ENCODE measurements around the gene IDS.
"Not testable (repeated sequence)": the region's sequence is repeated elsewhere in the genome, so short reads cannot be mapped to it uniquely, and the experiment has no call there.

IDS gene

GRCh38 chrX:149494844-149495565 is 10.1 kb downstream of the IDS start:
- TF ChIP-seq, protein P1, sequence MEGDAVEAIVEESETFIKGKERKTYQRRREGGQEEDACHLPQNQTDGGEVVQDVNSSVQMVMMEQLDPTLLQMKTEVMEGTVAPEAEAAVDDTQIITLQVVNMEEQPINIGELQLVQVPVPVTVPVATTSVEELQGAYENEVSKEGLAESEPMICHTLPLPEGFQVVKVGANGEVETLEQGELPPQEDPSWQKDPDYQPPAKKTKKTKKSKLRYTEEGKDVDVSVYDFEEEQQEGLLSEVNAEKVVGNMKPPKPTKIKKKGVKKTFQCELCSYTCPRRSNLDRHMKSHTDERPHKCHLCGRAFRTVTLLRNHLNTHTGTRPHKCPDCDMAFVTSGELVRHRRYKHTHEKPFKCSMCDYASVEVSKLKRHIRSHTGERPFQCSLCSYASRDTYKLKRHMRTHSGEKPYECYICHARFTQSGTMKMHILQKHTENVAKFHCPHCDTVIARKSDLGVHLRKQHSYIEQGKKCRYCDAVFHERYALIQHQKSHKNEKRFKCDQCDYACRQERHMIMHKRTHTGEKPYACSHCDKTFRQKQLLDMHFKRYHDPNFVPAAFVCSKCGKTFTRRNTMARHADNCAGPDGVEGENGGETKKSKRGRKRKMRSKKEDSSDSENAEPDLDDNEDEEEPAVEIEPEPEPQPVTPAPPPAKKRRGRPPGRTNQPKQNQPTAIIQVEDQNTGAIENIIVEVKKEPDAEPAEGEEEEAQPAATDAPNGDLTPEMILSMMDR (IDR thresholded peaks at IDR 0.05; ENCODE audit: low read depth, low read length, missing control alignments), result no peak
- no peak for DNase-seq (ENCODE audit: low read depth)
- no peak overlapping the region for H3K4me3 ChIP-seq (ENCODE audit: low read depth, low read length)

- TF ChIP-seq, protein P1 (IDR thresholded peaks at IDR 0.05; ENCODE audit: low read depth, low read length, missing control alignments), result peak; percentile 5
- H3K4me3 ChIP-seq (ENCODE audit: low read depth, low read length), result no peak overlapping the region
- DNase-seq (ENCODE audit: low read depth), result no peak
These were observed 11.2 kb downstream of the IDS start for GRCh38 chrX:149493567-149494562.

DNA sequence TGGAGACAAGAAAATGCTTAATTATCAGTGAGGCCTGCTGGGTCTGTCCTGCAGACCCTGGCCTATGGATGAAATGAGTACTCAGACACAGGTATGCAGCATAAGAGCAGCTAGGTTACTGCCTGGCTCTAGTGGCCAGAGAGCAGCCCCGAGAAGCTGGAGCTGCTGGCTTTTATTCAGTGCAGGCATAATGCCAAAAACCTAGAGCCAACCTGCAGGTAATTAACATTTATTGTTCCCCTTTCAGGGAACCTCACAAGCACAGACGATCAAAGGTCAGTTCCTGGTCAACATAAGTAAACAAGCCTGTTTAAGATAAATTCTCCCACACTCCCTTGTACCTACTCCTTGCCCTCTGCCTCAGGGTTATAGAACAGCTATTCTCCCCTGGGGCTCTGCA is 13.3 kb downstream of the IDS start:
- TF ChIP-seq, protein P1 (IDR thresholded peaks at IDR 0.05; ENCODE audit: low read depth, low read length, missing control alignments), result no peak
- no peak for DNase-seq (ENCODE audit: low read depth)
- H3K4me3 ChIP-seq (ENCODE audit: low read depth, low read length), result no peak overlapping the region

- H3K4me3 ChIP-seq (ENCODE audit: low read depth, low read length), result no peak overlapping the region
- TF ChIP-seq, protein P1 (IDR thresholded peaks at IDR 0.05; ENCODE audit: low read depth, low read length, missing control alignments), result no peak
- no peak for DNase-seq (ENCODE audit: low read depth)
These were observed 15.0 kb downstream of the IDS start for GRCh38 chrX:149490100-149490499.

GRCh38 chrX:149488411-149489052 is 16.6 kb downstream of the IDS start:
- H3K4me3 ChIP-seq (ENCODE audit: low read depth, low read length); DNase-seq (ENCODE audit: low read depth): not testable (repeated sequence)

DNA sequence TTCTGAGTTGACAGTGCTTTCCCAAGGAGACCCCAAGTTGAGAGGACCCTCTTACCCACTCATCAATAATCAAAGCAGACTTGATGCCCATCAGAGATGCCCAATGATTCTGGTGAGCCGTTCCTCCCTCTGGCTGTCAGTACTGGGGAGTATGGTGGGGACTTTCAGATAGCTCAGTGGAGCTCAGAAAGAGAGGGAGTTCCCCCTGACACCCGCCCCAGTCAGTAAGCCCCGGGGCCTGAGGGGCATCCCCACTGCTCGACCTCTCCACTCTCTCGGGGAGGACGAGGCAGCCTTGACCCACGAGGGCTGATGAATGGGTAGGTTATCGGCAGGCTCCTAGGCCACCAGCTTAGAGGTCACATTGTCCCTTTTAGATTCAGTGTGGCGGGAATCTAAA is 17.1 kb downstream of the IDS start:
- not testable (repeated sequence) for H3K4me3 ChIP-seq (ENCODE audit: low read depth, low read length); DNase-seq (ENCODE audit: low read depth)

DNA sequence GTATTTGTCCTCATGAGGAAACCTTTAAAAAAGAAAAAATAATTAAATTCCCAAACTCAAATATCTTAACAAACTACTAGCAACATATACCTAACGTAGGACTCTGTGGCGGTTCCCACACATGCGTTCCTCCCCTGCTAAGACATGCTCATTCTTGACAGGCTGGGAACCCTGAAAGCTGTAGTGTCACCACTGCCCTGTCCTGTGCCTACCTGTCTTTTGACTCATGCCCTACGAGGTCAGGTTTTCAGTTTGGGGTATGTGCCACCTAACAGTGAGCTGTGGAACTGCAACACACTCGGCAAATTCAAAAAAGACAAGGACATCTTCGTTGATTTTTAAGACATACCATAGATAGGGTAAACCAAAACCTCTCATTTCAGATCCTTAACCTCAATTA is 17.8 kb downstream of the IDS start:
- no peak overlapping the region for H3K4me3 ChIP-seq (ENCODE audit: low read depth, low read length)
- no peak for DNase-seq (ENCODE audit: low read depth)
- TF ChIP-seq, protein P1 (IDR thresholded peaks at IDR 0.05; ENCODE audit: low read depth, low read length, missing control alignments), result peak; percentile 30
